Islet of Langerhans (tissue), 1 donor: ENCODE measurements around the gene CCHCR1.

Experiments used
- FAIRE-seq: peaks from one replicate; lab custom pipeline; 2011; peaks lifted over from hg19 to GRCh38; lab: Jason Lieb, UNC

Gene CCHCR1

DNA sequence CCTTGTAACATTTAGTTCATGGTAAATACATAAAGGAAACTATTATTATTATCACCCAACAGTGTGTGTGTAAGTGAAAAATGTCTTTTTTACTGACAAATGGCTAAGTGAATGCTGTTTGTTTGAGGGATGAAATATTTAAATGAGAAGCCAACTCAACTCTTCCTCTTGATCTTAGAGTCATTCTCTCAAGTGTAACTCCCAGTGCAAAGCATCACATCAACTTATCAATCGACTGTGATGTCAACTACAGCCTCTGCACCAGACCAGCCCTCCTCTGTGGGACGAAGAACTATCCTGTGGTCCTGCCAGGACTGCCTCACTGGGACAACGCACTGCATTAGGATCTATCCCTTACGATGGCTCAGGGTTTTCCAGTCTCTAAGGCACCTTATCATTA is 50.5 kb downstream of the CCHCR1 start:
- FAIRE-seq, result no peak

DNA sequence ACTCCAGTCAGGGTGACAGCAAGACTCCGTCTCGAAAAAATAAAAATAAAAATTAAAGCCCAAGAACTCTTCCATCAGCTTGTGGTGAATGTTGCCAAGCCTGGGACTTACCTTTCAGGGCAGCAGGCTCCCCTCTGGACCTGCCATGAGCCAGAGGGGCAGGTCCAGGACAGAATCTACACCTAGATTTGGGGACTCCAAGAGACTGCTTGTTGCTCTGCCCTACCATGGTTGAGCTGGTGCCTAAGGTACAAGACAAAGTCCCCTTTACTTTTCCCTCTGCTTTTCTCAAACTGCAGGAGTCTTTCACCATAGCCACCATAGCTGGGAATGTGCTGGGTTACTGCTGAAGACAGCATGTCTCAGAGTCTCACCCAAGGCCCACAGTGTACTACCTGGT is 54.5 kb downstream of the CCHCR1 start:
- FAIRE-seq, result no peak

DNA sequence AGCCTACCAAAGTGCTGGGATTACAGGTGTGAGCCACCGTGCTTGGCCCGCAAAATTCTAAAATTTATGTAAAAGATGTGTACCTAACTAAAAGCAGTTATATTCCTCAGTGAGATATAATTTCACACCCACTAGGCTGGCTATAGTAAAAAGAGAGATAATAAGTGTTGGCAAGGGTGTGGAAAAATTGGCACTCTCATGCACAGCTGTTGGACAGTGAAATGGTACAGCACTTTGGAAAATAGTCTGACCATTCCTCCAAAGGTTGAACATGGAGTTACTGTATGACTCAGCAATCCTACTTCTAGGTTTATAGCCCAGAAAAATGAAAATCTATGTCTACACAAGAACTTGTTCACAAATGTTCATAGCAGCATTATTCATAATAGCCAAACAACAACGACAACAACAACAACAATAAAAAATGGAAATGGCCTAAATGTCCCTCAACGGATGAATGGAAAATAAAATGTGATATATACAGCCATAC is 59.1 kb downstream of the CCHCR1 start:
- FAIRE-seq, result no peak

DNA sequence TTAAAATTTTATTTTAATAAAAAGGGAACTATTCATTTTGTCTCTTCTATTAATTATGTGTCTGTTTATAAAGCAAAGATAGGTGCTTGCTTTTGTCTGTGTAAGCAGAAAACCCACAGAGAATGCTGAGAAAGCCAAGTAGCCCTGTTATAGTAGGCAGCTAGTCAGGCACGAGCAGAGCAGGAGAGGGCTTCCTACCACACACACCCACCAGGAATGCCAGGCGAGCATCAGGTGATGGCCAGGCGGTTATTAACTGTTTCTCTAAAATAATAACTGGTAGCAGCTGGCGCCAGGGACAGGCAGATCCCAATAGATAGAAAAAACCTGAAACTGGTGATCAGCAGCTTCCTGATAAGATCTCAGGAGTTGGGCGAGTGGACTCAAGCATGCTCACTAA is 60.9 kb downstream of the CCHCR1 start:
- FAIRE-seq, result no peak

DNA sequence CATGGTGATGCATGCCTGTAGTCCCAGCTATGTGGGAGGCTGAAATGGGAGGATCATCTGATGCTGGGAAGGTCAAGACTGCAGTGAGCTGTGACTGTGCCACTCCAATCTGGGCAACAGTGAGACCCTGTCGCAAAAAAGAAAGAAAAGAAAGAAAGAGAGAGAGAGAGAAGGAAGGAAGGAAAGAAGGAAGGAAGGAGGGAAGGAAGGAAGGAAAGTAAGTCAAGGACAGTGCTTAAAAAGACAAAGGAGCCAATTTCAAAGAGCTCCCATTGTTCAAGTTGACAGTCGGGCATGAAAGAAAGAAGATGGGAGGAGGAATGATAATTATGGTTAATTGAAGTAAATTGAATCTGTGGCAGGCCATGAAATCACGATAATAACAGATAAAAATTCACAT is 61.4 kb downstream of the CCHCR1 start:
- FAIRE-seq, result no peak

GRCh38 chr6:31094389-31094881 is 63.2 kb downstream of the CCHCR1 start:
- no peak for FAIRE-seq

GRCh38 chr6:31092769-31093505 is 64.7 kb downstream of the CCHCR1 start:
- FAIRE-seq, result no peak
